Esophagus muscularis mucosa (tissue), 4 donors: ENCODE data around the gene LIN7B. TPM values are rescaled to one million over a fixed set of nuclear protein-coding genes. Genes with fewer than 3 reads are reported as not detected.
A peak's percentile ranks its signal among the peaks of the same experiment; 100 is the strongest.

Experiments used
- DNase-seq: peaks from one replicate; pipeline ENCODE4 v3.0.0-alpha.2; 2017; ENCODE audit errors: extremely low spot score
- H3K27ac ChIP-seq, 4 donors: fragments of 200-600 bp; sonication (generic); replicated peaks in 1 of 4; 1 replicate in 3 of 4; 2 replicates in 1 of 4; pipeline ENCODE4 v1.5.1; 2016 to 2019; ENCODE audit warnings: mild to moderate bottlenecking in 1 of 4
- H3K27me3 ChIP-seq, 4 donors: fragments of 200-600 bp; sonication (generic); one replicate each; pipeline versions ENCODE4 v1.5.1 to v1.6.0; 2016 to 2019
- H3K36me3 ChIP-seq, 4 donors: fragments of 200-600 bp; sonication (generic); one replicate each; pipeline ENCODE4 v1.5.1; 2016 to 2019
- H3K4me1 ChIP-seq, 4 donors: fragments of 200-600 bp; sonication (generic); one replicate each; pipeline ENCODE4 v1.5.1; 2016 to 2019
- H3K4me3 ChIP-seq, 4 donors: fragments of 200-600 bp; sonication (generic); 1 replicate in 2 of 4; 2 replicates in 2 of 4; pipeline ENCODE4 v1.5.1; 2016 to 2019; ENCODE audit warnings: mild to moderate bottlenecking in 4 of 4, moderate library complexity in 1 of 4
- H3K9me3 ChIP-seq, 4 donors: fragments of 200-600 bp; sonication (generic); 1 replicate in 3 of 4; 2 replicates in 1 of 4; pipeline ENCODE4 v1.5.1; 2016 to 2019
- EP300 ChIP-seq: sonication (generic); formaldehyde crosslinking; IDR thresholded peaks from one replicate; pipeline ENCODE4 v1.6.1; 2017; ENCODE audit warnings: antibody characterized with exemption
- POLR2A ChIP-seq: fragments of 450-650 bp; IDR thresholded peaks from one replicate; pipeline ENCODE4 v1.6.1; 2017; ENCODE audit warnings: antibody characterized with exemption, moderate library complexity, mild to moderate bottlenecking, low read depth
- POLR2AphosphoS5 ChIP-seq, 2 donors: sonication (generic); formaldehyde crosslinking; IDR thresholded peaks; one replicate each; pipeline ENCODE4 v1.6.1; 2017; ENCODE audit warnings: antibody characterized with exemption in 2 of 2
- WGBS: methylation state at CpG from one replicate; pipeline ENCODE4 v1.1.5; 2018; 5-methylcytosine and 5-hydroxymethylcytosine counted together
- intact Hi-C: fragments of 100-400 bp; cut with DNase I; formaldehyde crosslinking; loops from one replicate; pipeline ENCODE4 v1.15.1; 2023
- total RNA-seq, 4 donors: library from RNA; depleted of rRNA; stranded (reverse); fragments of >200 nt; gene quantifications; one replicate each; pipeline versions ENCODE4 v1.1.0 to v1.2.1, GENCODE V29; 2016
- TF ChIP-seq, protein P1 (sequence below), 3 experiments: fragments of 200-600 bp in 2 of 3; fragments of 450-650 bp in 1 of 3; sonication (generic) in 2 of 3; IDR thresholded peaks; one replicate each; pipeline ENCODE4 v1.5.1; 2017 to 2019; ENCODE audit warnings: antibody characterized with exemption in 3 of 3, mild to moderate bottlenecking in 2 of 3, moderate library complexity in 1 of 3

The LIN7B gene, protein sequence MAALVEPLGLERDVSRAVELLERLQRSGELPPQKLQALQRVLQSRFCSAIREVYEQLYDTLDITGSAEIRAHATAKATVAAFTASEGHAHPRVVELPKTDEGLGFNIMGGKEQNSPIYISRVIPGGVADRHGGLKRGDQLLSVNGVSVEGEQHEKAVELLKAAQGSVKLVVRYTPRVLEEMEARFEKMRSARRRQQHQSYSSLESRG
- 10 to 100 TPM in 3 of 4 donors, 1 to 10 TPM in 1; 7.5 to 21.4 (median 15.5) TPM for total RNA-seq

DNA sequence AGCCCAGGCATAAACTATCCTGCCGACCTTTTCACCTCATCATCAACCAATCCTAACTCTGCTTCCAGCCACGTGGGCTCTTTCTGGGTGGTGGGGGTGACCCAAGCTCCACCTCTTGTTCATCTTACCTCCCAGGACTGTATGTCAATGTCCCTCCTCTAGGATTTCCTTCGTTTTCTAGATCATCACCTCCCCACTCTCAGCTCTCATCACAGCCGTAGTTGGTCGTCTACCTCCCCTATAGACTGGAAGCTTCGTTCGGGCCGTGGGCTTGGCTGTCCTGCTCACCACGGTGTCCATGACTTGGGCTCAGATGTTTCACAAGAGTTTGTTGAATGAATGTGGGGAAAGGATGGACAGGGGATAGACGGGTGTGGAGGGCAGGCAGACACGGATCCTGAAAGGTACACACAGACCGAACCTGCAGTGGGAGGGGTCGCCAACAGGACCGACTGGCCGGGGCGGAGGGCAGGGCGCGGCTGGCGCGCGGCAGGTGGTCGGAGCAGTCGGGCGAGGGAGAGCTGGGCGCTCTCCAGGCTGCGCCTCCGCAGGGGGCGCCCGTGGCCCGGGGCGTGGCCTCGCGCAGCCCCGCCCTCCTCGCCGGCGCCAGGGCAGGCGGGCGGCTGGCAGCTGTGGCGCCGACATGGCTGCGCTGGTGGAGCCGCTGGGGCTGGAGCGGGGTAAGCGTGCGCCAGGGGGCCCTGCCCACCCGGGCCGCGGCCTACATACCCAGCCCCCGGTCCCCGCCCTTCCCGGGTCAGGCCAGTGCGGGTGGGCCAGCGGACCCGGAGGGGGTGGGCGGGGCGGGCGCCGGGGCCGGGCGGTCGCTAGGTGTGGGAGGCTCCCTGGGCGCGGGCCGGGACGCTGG, at the start of gene LIN7B:
LIN7B (plus strand) TSS at position 609 of the 868 bp plus-strand sequence; CDS start at position 644, 35 bp downstream.
- no peak for DNase-seq
- Histone ChIP-seq H3K36me3 (peaks cover 3 to 6% (median 5%) of the 10 kb centered on the region in 4 donors), H3K27me3 (no peaks in the 10 kb centered on the region), H3K9me3 (no peaks in the 10 kb centered on the region), H3K27ac (peak within 1 kb of the TSS; percentile 84 to 91 (median 90)), H3K4me3 (peak within 1 kb of the TSS; percentile 89 to 97 (median 93)), H3K4me1 (peaks cover 34 to 55% (median 44%) of the 10 kb centered on the region in 4 donors)
- TF ChIP-seq, protein P1, sequence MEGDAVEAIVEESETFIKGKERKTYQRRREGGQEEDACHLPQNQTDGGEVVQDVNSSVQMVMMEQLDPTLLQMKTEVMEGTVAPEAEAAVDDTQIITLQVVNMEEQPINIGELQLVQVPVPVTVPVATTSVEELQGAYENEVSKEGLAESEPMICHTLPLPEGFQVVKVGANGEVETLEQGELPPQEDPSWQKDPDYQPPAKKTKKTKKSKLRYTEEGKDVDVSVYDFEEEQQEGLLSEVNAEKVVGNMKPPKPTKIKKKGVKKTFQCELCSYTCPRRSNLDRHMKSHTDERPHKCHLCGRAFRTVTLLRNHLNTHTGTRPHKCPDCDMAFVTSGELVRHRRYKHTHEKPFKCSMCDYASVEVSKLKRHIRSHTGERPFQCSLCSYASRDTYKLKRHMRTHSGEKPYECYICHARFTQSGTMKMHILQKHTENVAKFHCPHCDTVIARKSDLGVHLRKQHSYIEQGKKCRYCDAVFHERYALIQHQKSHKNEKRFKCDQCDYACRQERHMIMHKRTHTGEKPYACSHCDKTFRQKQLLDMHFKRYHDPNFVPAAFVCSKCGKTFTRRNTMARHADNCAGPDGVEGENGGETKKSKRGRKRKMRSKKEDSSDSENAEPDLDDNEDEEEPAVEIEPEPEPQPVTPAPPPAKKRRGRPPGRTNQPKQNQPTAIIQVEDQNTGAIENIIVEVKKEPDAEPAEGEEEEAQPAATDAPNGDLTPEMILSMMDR (IDR thresholded peaks at IDR 0.05) = peak; percentile 45 to 70 (median 67)
- TF ChIP-seq POLR2A = no peak
- intact Hi-C loops = loop anchor here (5.0 kb wide), 1 partner anchor 33 kb away; no protein-coding TSS in a partner anchor
- 2% methylated on average over 40 of the region's 66 CpGs for WGBS

DNA sequence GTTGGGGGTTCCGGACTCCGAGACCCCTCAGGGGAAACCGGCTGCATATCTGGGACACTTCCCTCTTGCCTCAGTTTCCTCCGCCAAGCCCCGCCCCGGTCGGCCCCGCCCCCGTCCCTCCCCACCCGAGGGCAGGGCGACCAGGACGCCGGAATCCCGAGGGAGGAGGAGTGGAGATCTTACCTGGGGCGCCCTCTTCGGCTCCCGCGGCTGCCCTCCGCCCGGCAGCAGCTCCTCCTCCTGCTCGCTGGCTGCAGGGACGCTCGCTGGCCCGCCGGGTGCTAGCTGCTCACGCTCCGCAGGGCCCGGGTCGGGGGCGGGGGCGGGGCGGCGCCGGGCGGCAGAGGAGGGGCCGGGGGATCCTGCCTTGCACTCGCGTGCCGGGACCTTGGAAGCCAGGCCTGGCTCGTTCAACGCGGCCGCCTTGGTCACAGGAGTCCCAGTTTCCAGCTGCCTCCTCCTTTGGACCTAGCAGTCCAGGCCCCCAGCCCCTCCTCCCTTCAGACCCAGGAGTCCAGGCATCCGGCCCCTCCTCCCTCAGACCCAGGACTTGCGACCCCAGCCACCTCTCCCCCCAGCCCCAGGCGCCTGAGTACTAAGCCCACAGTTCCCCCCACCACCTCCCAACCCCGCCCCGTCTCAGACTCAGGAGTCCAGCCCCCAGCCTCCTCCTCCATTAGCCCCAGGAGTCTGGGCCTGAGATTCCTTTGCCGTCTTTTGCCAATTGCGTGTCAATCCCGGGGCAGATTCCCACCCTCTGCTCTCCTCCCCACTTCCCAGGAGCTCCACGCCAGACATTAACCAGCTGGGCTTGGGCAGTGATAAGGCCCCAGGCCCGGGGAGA, 49.2 kb upstream of the LIN7B start, which contains the start of gene NTF4:
NTF4 (minus strand) TSS at position 51 of the 844 bp plus-strand sequence. CDS start 2,821 bp downstream, outside the sequence.
- DNase-seq = no peak
- Histone ChIP-seq H3K27me3 (peaks cover 0 to 99% (median 29%) of the 10 kb centered on the region in 4 donors), H3K9me3 (no peaks in the 10 kb centered on the region), H3K4me3 (peak within 1 kb of the TSS; percentile 24 to 41 (median 28)), H3K4me1 (peaks cover 8 to 14% (median 11%) of the 10 kb centered on the region in 4 donors), H3K36me3 (no peaks in the 10 kb centered on the region), H3K27ac (no peak within 1 kb of the TSS)
- 16% methylated on average over 11 of the region's 53 CpGs for WGBS
- intact Hi-C loops = no loop called here
- TF ChIP-seq POLR2A (no peak), POLR2AphosphoS5 (IDR thresholded peaks at IDR 0.05) (no peak), EP300 (no peak)
- TF ChIP-seq, protein P1 (IDR thresholded peaks at IDR 0.05) = no peak

DNA sequence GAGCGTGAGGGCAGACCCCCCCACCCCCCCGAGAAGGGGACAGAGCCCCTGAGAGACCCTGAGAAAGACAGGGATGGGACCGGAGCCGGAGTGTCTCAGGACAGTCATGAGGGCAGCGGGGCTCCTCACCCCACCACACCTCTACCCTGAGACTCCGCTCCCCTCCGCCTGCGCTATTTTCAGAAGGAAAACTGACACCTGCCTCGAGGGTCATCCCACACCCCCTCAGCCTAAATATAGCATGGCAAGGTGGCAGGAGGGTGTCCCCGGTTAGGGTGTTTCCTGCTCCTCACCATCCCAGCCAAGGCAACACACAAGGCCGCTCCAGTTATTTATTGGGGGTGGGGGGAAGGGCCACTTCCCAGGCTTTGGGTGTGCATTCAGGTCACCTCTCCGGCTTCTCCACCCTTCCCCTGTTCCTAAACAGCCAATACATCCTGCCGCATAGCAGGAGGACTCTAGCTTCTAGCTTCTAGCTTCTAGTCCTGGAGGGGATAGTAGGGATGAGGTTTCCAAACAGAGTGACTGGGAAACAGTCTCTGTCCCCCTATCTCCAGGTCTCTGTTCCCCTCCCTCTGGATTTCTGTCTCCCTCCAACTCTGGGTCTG, 48.2 kb upstream of the LIN7B start:
- 61% methylated on average over 13 of the region's 13 CpGs for WGBS
- intact Hi-C loops = no loop called here

More for the DNA sequence above, 48.2 kb upstream of the LIN7B start:
- Histone ChIP-seq H3K36me3 (no peaks in the 10 kb centered on the region), H3K27ac (no peak overlapping the region), H3K4me1 (peaks cover 8 to 14% (median 11%) of the 10 kb centered on the region in 4 donors), H3K27me3 (peaks cover 0 to 100% (median 38%) of the 10 kb centered on the region in 4 donors), H3K9me3 (no peaks in the 10 kb centered on the region), H3K4me3 (no peak overlapping the region)
- DNase-seq = no peak
- TF ChIP-seq, protein P1 (IDR thresholded peaks at IDR 0.05) = no peak
- TF ChIP-seq EP300 (no peak), POLR2A (no peak), POLR2AphosphoS5 (IDR thresholded peaks at IDR 0.05) (no peak)
